ENCODE measurements around the gene PCED1B.
"Not testable (repeated sequence)": the region's sequence is repeated elsewhere in the genome, so short reads cannot be mapped to it uniquely, and the experiment has no call there.

DNA sequence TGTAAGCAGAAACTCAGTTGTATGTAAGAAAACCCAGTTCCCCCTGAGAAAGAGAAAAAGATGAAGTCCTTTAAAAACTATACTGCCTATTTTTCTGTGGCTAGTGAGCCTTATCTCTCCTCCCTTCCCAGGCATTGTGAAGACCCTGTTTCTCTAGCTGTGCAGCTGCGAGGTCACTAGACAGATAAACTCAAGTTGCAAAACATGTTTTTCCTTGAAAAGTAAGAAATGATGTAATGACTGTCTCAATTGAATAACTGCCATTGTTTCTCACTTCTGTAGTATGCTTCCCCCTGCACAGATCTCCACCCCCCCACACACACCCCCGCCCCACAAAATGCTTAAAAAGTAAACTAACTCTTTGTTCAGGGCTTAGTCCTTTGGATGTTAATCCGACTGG, 23.6 kb upstream of the PCED1B start:
- TF ChIP-seq, protein P1, sequence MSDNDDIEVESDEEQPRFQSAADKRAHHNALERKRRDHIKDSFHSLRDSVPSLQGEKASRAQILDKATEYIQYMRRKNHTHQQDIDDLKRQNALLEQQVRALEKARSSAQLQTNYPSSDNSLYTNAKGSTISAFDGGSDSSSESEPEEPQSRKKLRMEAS (IDR thresholded peaks at IDR 0.05) = not testable (repeated sequence)
- TF ChIP-seq CBX3 (IDR thresholded peaks at IDR 0.05; ENCODE audit: low read depth); EZH2phosphoT487 (IDR thresholded peaks at IDR 0.05; ENCODE audit: borderline replicate concordance); POLR2AphosphoS5 (IDR thresholded peaks at IDR 0.05; ENCODE audit: low read depth, low read length); EZH2 (IDR thresholded peaks at IDR 0.05); POLR2A (IDR thresholded peaks at IDR 0.05; ENCODE audit: borderline replicate concordance, extremely low read depth, insufficient read depth, insufficient read length); ZNF274 (IDR thresholded peaks at IDR 0.05; ENCODE audit: low read depth, low read length); RAD21 (IDR thresholded peaks at IDR 0.05; ENCODE audit: low read depth); FOSL1 (IDR thresholded peaks at IDR 0.05; ENCODE audit: low read depth): not testable (repeated sequence)
- TF ChIP-seq, protein P2, sequence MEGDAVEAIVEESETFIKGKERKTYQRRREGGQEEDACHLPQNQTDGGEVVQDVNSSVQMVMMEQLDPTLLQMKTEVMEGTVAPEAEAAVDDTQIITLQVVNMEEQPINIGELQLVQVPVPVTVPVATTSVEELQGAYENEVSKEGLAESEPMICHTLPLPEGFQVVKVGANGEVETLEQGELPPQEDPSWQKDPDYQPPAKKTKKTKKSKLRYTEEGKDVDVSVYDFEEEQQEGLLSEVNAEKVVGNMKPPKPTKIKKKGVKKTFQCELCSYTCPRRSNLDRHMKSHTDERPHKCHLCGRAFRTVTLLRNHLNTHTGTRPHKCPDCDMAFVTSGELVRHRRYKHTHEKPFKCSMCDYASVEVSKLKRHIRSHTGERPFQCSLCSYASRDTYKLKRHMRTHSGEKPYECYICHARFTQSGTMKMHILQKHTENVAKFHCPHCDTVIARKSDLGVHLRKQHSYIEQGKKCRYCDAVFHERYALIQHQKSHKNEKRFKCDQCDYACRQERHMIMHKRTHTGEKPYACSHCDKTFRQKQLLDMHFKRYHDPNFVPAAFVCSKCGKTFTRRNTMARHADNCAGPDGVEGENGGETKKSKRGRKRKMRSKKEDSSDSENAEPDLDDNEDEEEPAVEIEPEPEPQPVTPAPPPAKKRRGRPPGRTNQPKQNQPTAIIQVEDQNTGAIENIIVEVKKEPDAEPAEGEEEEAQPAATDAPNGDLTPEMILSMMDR (IDR thresholded peaks at IDR 0.05 in 2 of 3, conservative IDR thresholded peaks at IDR 0.05 in 1 of 3; ENCODE audit: borderline replicate concordance in 1 of 3, insufficient read depth in 1 of 3, low read depth in 2 of 3, low read length in 2 of 3) = not testable (repeated sequence)
- TF ChIP-seq, protein P3, sequence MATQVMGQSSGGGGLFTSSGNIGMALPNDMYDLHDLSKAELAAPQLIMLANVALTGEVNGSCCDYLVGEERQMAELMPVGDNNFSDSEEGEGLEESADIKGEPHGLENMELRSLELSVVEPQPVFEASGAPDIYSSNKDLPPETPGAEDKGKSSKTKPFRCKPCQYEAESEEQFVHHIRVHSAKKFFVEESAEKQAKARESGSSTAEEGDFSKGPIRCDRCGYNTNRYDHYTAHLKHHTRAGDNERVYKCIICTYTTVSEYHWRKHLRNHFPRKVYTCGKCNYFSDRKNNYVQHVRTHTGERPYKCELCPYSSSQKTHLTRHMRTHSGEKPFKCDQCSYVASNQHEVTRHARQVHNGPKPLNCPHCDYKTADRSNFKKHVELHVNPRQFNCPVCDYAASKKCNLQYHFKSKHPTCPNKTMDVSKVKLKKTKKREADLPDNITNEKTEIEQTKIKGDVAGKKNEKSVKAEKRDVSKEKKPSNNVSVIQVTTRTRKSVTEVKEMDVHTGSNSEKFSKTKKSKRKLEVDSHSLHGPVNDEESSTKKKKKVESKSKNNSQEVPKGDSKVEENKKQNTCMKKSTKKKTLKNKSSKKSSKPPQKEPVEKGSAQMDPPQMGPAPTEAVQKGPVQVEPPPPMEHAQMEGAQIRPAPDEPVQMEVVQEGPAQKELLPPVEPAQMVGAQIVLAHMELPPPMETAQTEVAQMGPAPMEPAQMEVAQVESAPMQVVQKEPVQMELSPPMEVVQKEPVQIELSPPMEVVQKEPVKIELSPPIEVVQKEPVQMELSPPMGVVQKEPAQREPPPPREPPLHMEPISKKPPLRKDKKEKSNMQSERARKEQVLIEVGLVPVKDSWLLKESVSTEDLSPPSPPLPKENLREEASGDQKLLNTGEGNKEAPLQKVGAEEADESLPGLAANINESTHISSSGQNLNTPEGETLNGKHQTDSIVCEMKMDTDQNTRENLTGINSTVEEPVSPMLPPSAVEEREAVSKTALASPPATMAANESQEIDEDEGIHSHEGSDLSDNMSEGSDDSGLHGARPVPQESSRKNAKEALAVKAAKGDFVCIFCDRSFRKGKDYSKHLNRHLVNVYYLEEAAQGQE (IDR thresholded peaks at IDR 0.05; ENCODE audit: low read depth) = not testable (repeated sequence)

All from HCT116 (cell line).